K562 (cell line): ENCODE data around the gene RPS6KL1. TPM values are rescaled to one million over a fixed set of nuclear protein-coding genes. Genes with fewer than 3 reads are reported as not detected.

Experiments
- CAMTA2 ChIP-seq: fragments of 250-450 bp; sonication (Bioruptor Pico); conservative IDR thresholded peaks from 2 replicates; pipeline ENCODE4 v1.5.1; 2022
- ELK1 ChIP-seq: sonication (generic); formaldehyde crosslinking; IDR thresholded peaks from 2 replicates; pipeline ENCODE4 v1.8.1; 2022; ENCODE audit warnings: missing genetic modification reagents
- MEIS2 ChIP-seq: fragments of 450-650 bp; IDR thresholded peaks from 2 replicates; pipeline ENCODE4 v1.6.1; 2014; ENCODE audit warnings: mild to moderate bottlenecking; ENCODE audit not compliant: partially characterized antibody
- NFIX ChIP-seq: fragments of 250-450 bp; sonication (Bioruptor Pico); IDR thresholded peaks from 2 replicates; pipeline ENCODE4 v1.4.0; 2020; ENCODE audit warnings: low read depth, mild to moderate bottlenecking, moderate library complexity
- PBX2 ChIP-seq, 2 experiments: IDR thresholded peaks in 1 of 2; conservative IDR thresholded peaks in 1 of 2; 2 replicates each; pipeline ENCODE4 v1.6.1; 2016; ENCODE audit warnings: low read depth in 2 of 2, mild to moderate bottlenecking in 1 of 2, missing compliant biosample characterization in 1 of 2, missing genetic modification characterization in 1 of 2, moderate library complexity in 1 of 2
- SNIP1 ChIP-seq: fragments of 450-650 bp; IDR thresholded peaks from 2 replicates; pipeline ENCODE4 v1.7.1; 2017; ENCODE audit warnings: low read depth, mild to moderate bottlenecking
- TEAD2 ChIP-seq: fragments of 450-650 bp; IDR thresholded peaks from 2 replicates; pipeline ENCODE4 v1.6.1; 2016; ENCODE audit warnings: missing genetic modification characterization, control low read depth, missing compliant biosample characterization
- ZZZ3 ChIP-seq: fragments of 450-650 bp; IDR thresholded peaks from 2 replicates; pipeline ENCODE4 v1.6.1; 2016; ENCODE audit warnings: antibody characterized with exemption, mild to moderate bottlenecking, moderate library complexity
- polyA plus RNA-seq, 8 experiments: library from polyadenylated mRNA; depleted of rRNA in 4 of 8; stranded (reverse) in 5 of 8; unstranded in 3 of 8; fragments of >200 nt; fragmentation: Nextera tagmentation in 2 of 8; fragmentation: Illumina TruSeq in 1 of 8; extraction: Ambion mirVana in 2 of 8; extraction: Trizol in 1 of 8; gene quantifications; 2 replicates each; pipeline versions ENCODE4 v1.2.1 to v1.2.3, GENCODE V29; 2011 to 2014; ENCODE audit warnings: inconsistent platforms in 1 of 8, missing spikeins in 1 of 8
- total RNA-seq, 7 experiments: library from RNA; depleted of rRNA in 6 of 7; stranded (reverse); fragments of >200 nt in 6 of 7; fragmentation: Illumina TruSeq in 2 of 7; extraction: Trizol in 2 of 7; gene quantifications; 2 replicates each; pipeline versions ENCODE4 v1.2.1 to v1.2.3, GENCODE V29; 2011 to 2021; ENCODE audit warnings: low replicate concordance in 1 of 7

The RPS6KL1 gene
- total and polyA plus RNA-seq, 9 of the 15 experiments (the other 6 are each of a cell fraction or from before 2014, with no cell fraction given) = 0.91 to 15.5 (median 8.1) TPM

- no peak for TF ChIP-seq PBX2 (CRISPR knock-in tag; IDR thresholded peaks at IDR 0.05; ENCODE audit: low read depth)
- TF ChIP-seq PBX2 (tag; conservative IDR thresholded peaks at IDR 0.05; ENCODE audit: low read depth) = peak; percentile 44; the same call in 1 of the 2 replicates
- no peak for TF ChIP-seq ELK1
- TF ChIP-seq CAMTA2 (CRISPR knock-in tag) = no peak
- TF ChIP-seq NFIX (CRISPR knock-in tag) = peak; percentile 83
- TF ChIP-seq SNIP1 = no peak
- no peak for TF ChIP-seq ZZZ3
- TF ChIP-seq TEAD2 (tag) = no peak
- TF ChIP-seq MEIS2 = peak; percentile 19
Observed at GRCh38 chr14:74864198-74864597, 58.9 kb downstream of the RPS6KL1 start (continued).
